BLaER1 treated with 17β-estradiol and CSF1 and Interleukin-3, amounts not matched to agents 10 nM and 100 nM (cell line): ENCODE data around the gene DLX2.
"Not testable (repeated sequence)": the region's sequence is repeated elsewhere in the genome, so short reads cannot be mapped to it uniquely, and the experiment has no call there.

Experiments
- H3K27ac ChIP-seq, 11 experiments: shearing (Covaris generic); formaldehyde crosslinking; 2 replicates each; pipeline ENCODE4 v1.8.1; 2022
- H3K27me3 ChIP-seq, 11 experiments: shearing (Covaris generic); formaldehyde crosslinking; 2 replicates each; pipeline ENCODE4 v1.8.1; 2022
- H3K36me3 ChIP-seq, 11 experiments: shearing (Covaris generic); formaldehyde crosslinking; 2 replicates each; pipeline ENCODE4 v1.8.1; 2022
- H3K4me1 ChIP-seq, 10 experiments: shearing (Covaris generic); formaldehyde crosslinking; 2 replicates each; pipeline ENCODE4 v1.8.1; 2022
- H3K4me2 ChIP-seq, 11 experiments: shearing (Covaris generic); formaldehyde crosslinking; 2 replicates each; pipeline ENCODE4 v1.8.1; 2022
- H3K4me3 ChIP-seq, 10 experiments: shearing (Covaris generic); formaldehyde crosslinking; 2 replicates each; pipeline ENCODE4 v1.8.1; 2022
- H3K9ac ChIP-seq, 11 experiments: shearing (Covaris generic); formaldehyde crosslinking; 2 replicates each; pipeline ENCODE4 v1.8.1; 2022
- H3K9me3 ChIP-seq, 11 experiments: shearing (Covaris generic); formaldehyde crosslinking; replicated peaks in 1 of 11; 2 replicates each; pipeline ENCODE4 v1.8.1; 2022
- H4K20me1 ChIP-seq, 11 experiments: shearing (Covaris generic); formaldehyde crosslinking; 2 replicates each; pipeline ENCODE4 v1.8.1; 2022
- Cebpa-rat ChIP-seq, 11 experiments: shearing (Covaris generic); IDR thresholded peaks; 2 replicates each; pipeline ENCODE4 v1.8.1; 2022

Gene DLX2

DNA sequence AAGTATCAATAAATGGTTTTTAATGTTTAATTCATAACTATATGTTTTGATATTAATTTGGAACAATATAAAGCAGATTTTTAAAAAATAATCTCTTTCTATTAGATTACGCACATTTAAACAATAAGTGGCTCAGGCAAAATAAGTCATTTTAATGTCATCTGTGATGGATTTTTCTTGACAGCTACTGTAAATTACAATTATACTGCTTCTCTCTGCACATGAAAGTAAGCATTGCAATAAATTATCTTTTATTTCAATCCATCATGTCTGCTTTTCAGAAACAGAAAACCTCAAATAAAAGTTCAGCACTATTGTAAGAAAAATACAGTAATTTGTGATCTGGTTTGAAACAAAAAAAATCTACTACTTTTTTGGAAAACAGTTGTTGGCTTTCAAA is 28.4 kb downstream of the DLX2 start:
- Histone ChIP-seq H3K27ac (no peak overlapping the region), H4K20me1 (peaks cover 0 to 17% (median 8%) of the 10 kb centered on the region in 11 experiments; a peak in 8 of 22 replicates), H3K36me3 (no peaks in the 10 kb centered on the region; a peak in 1 of 22 replicates), H3K27me3 (peaks cover 54 to 89% (median 80%) of the 10 kb centered on the region in 11 experiments), H3K9ac (no peak overlapping the region), H3K4me2 (no peak overlapping the region), H3K4me3 (no peak overlapping the region), H3K4me1 (no peaks in the 10 kb centered on the region), H3K9me3 (no peaks in the 10 kb centered on the region)
- TF ChIP-seq Cebpa-rat (IDR thresholded peaks at IDR 0.05), result no peak

DNA sequence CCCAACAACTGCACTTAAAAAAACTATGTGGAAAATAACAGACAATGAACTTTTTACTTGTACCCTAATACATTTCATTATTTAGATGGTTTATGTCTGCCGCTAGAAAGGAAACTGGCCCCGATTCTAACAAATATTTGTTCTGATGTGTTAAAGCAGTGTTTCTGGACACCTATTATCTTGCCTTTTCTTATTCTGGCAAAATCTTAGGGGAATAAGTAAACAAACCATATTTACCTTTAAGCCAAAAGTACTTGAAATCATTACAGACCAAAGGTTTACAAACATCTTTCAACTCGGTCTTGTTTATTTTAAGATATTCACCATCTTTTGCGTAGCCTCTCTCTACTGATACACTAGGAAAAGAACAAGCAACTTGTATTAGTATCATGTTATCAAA is 29.2 kb downstream of the DLX2 start:
- H3K27me3 ChIP-seq, result peaks cover 47 to 82% (median 72%) of the 10 kb centered on the region in 11 experiments
- no peaks in the 10 kb centered on the region; a peak in 1 of 22 replicates for H3K36me3 ChIP-seq
- H3K4me3 ChIP-seq, result no peak overlapping the region
- TF ChIP-seq Cebpa-rat (IDR thresholded peaks at IDR 0.05), result no peak
- no peaks in the 10 kb centered on the region for H3K4me1 ChIP-seq
- peaks cover 0 to 10% (median 2%) of the 10 kb centered on the region in 11 experiments; a peak in 8 of 22 replicates for H4K20me1 ChIP-seq
- H3K4me2 ChIP-seq, result no peak overlapping the region
- H3K9ac ChIP-seq, result no peak overlapping the region
- no peak overlapping the region for H3K27ac ChIP-seq
- no peaks in the 10 kb centered on the region for H3K9me3 ChIP-seq

DNA sequence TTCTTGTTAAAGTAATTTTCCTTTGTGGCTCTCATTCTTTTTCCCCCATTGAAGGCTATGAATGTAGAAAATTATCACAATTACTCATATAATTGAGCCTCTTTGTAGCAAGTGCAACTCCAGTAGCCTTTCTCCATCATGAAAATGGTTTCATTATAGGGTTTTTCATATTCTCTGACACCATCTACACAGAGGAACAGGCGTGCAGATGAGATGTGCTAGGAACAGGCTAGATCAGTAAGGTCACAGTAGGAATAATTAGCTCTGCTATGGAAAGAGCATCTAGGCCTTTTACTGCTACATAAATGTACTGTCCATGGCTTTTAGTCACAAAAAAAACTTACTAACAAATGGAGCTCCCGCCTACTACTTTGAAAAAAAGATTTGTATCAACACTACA is 30.0 kb downstream of the DLX2 start:
- H3K27ac ChIP-seq, result no peak overlapping the region
- H3K4me1 ChIP-seq, result no peaks in the 10 kb centered on the region
- peaks cover 0 to 8% (median 0%) of the 10 kb centered on the region in 11 experiments; a peak in 3 of 22 replicates for H4K20me1 ChIP-seq
- no peak overlapping the region for H3K4me2 ChIP-seq
- H3K4me3 ChIP-seq, result no peak overlapping the region
- no peak for TF ChIP-seq Cebpa-rat (IDR thresholded peaks at IDR 0.05)
- H3K9ac ChIP-seq, result no peak overlapping the region
- H3K36me3 ChIP-seq, result no peaks in the 10 kb centered on the region; a peak in 1 of 22 replicates
- H3K27me3 ChIP-seq, result peaks cover 39 to 74% (median 64%) of the 10 kb centered on the region in 11 experiments
- no peaks in the 10 kb centered on the region for H3K9me3 ChIP-seq

DNA sequence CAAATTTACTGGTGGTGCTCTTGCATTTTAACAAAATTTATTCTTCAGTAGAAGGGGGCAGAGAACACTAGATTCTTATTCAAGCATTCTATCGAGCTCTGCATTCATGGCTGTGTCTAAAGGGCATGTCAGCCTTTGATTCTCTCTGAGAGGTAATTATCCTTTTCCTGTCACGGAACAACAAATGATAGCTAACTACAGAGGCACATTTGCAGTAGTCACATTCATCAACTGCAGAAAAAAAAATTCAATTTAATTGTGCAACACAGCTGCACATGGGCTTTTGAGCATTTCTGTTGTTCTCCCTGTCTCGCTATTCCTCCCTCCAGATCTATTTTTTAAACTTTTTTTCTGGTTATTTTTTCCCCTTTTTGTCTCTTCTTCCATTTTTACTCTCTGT is 30.4 kb downstream of the DLX2 start:
- H3K9me3 ChIP-seq, result no peaks in the 10 kb centered on the region
- TF ChIP-seq Cebpa-rat (IDR thresholded peaks at IDR 0.05), result no peak
- peaks cover 35 to 70% (median 60%) of the 10 kb centered on the region in 11 experiments for H3K27me3 ChIP-seq
- no peak overlapping the region for H3K9ac ChIP-seq
- no peak overlapping the region for H3K4me3 ChIP-seq
- H3K4me1 ChIP-seq, result no peaks in the 10 kb centered on the region
- no peaks in the 10 kb centered on the region; a peak in 1 of 22 replicates for H3K36me3 ChIP-seq
- no peak overlapping the region for H3K4me2 ChIP-seq
- H3K27ac ChIP-seq, result no peak overlapping the region
- H4K20me1 ChIP-seq, result peaks cover 0 to 8% (median 0%) of the 10 kb centered on the region in 11 experiments; a peak in 3 of 22 replicates

DNA sequence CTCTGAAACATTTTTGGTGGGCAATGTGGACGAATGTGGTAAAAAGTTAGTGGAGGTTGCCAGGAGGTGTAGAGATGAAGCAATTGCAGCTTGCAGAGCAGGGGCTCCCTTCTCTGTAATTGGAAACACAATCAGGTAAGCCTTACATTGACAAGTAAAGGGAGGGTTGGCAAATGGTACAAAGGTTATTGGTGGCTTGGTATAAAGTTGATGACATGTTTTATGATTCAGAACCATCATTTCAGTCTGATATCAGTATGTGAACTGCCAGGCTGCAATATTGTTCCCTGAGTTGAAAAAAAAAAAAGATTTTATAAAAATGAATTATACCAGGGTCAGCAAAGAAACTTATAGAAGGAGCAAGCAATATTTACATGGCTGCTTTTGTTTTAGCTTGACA is 31.8 kb downstream of the DLX2 start:
- no peak for TF ChIP-seq Cebpa-rat (IDR thresholded peaks at IDR 0.05)
- Histone ChIP-seq H3K36me3 (peaks cover 0 to 3% (median 0%) of the 10 kb centered on the region in 11 experiments; a peak in 1 of 22 replicates), H3K9me3 (no peaks in the 10 kb centered on the region), H3K4me3 (no peak overlapping the region), H4K20me1 (peaks cover 0 to 6% (median 0%) of the 10 kb centered on the region in 11 experiments; a peak in 2 of 22 replicates), H3K4me2 (no peak overlapping the region), H3K27me3 (peaks cover 22 to 56% (median 46%) of the 10 kb centered on the region in 11 experiments), H3K4me1 (no peaks in the 10 kb centered on the region), H3K9ac (no peak overlapping the region), H3K27ac (no peak overlapping the region)

DNA sequence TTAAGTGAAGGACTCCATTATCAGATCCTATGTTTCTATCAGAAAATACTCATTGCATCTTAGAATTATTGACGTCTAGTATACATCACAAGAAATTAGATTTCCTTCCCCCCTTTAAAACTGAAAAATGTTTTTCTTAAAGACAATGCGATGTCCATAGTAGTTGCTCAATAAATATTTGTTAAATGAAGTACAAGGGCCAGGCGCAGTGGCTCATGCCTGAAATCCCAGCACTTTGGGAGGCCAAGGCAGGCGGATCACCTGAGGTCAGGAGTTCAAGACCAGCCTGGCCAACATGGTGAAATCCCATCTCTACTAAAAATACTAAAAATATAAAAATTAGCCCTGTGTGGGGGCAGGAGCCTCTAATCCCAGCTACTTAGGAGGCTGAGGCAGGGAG is 34.8 kb downstream of the DLX2 start:
- not testable (repeated sequence) for H3K27ac ChIP-seq, H3K4me3 ChIP-seq, H4K20me1 ChIP-seq, H3K4me1 ChIP-seq, H3K36me3 ChIP-seq, H3K4me2 ChIP-seq, H3K9me3 ChIP-seq, H3K9ac ChIP-seq
- H3K27me3 ChIP-seq, result peaks cover 5 to 29% (median 19%) of the 10 kb centered on the region in 11 experiments; a peak in 20 of 22 replicates

DNA sequence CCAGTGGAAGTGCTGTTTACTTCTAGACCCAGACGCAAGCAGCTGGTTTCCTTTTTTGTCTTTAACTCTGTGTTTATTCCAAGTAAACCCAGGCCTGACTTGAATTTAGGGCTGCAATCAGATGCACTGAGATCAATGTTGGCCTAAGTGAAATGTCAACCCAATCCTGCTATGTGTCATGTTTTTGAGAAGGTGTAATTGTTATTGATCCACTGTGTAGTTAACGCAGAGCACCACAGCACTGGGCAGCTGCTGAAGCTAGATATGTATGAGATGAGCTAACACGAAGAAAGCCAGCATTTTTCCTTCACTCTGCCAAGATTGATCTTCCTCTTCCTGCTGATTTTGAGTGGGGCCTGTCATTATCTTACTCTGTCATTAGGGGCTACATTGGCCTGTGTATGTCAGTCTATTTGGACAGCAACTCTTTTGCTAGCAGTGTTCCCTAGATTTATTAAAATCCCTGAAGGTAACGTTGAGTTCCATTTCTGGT is 36.3 kb downstream of the DLX2 start:
- 0 out of 22 replicates have a peak, but pooled peaks cover 0 to 4% (median 0%) of the 10 kb centered on the region in 11 experiments for H3K36me3 ChIP-seq
- H3K4me3 ChIP-seq, result no peak overlapping the region
- no peak overlapping the region for H3K27ac ChIP-seq
- H3K9ac ChIP-seq, result no peak overlapping the region
- no peaks in the 10 kb centered on the region for H3K4me1 ChIP-seq
- H3K9me3 ChIP-seq, result no peaks in the 10 kb centered on the region
- no peak for TF ChIP-seq Cebpa-rat (IDR thresholded peaks at IDR 0.05)
- no peaks in the 10 kb centered on the region for H4K20me1 ChIP-seq
- peaks cover 0 to 14% (median 7%) of the 10 kb centered on the region in 11 experiments; a peak in 12 of 22 replicates for H3K27me3 ChIP-seq
- H3K4me2 ChIP-seq, result no peak overlapping the region

DNA sequence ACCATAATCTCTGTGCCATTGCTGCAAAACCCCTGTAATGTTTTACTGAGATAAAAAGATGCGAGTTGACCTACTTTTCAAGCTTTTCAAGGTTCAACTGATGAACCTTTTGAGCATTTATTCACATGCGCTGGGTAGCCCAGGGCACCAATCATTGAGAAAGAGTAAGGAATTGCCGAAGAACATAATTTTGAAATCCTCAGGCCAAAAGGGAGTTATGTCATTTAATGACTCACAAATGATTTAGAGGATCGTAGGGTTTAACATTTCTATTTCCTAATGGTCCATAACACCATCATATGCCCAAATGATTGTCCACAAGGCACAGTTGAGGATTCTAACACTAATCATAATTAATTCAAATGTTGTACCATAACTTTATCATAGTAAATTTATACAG is 37.6 kb downstream of the DLX2 start:
- TF ChIP-seq Cebpa-rat (IDR thresholded peaks at IDR 0.05), result no peak
- Histone ChIP-seq H3K4me1 (no peaks in the 10 kb centered on the region), H3K4me2 (no peak overlapping the region), H3K4me3 (no peak overlapping the region), H3K36me3 (0 out of 22 replicates have a peak, but pooled peaks cover 0 to 4% (median 0%) of the 10 kb centered on the region in 11 experiments), H3K9me3 (no peaks in the 10 kb centered on the region), H3K9ac (no peak overlapping the region), H3K27ac (no peak overlapping the region), H3K27me3 (peaks cover 0 to 6% (median 0%) of the 10 kb centered on the region in 11 experiments; a peak in 1 of 22 replicates), H4K20me1 (no peaks in the 10 kb centered on the region)

DNA sequence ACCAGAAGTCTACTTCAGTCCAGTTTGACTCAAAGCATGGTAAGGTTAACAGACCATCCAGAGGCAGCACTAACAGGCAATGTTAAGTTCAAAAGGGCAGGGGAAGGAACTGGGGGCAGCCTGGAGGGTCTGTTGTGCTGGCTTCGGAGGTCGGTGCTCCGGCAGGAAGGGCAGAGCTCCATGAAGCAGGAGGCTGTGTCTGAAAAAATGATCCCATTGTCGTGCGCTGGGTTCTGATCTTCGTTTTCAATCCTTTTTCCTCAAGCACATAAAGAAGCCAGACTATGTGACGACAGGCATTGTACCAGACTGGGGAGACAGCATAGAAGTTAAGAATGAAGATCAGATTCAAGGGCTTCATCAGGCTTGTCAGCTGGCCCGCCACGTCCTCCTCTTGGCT is 39.3 kb downstream of the DLX2 start:
- no peak overlapping the region for H3K9ac ChIP-seq
- no peaks in the 10 kb centered on the region for H3K9me3 ChIP-seq

More for the DNA sequence above, 39.3 kb downstream of the DLX2 start:
- Histone ChIP-seq H3K36me3 (0 out of 22 replicates have a peak, but pooled peaks cover 0 to 4% (median 0%) of the 10 kb centered on the region in 11 experiments), H3K27ac (no peak overlapping the region), H3K27me3 (no peaks in the 10 kb centered on the region; a peak in 1 of 22 replicates), H3K4me1 (no peaks in the 10 kb centered on the region), H3K4me2 (no peak overlapping the region), H3K4me3 (no peak overlapping the region), H4K20me1 (no peaks in the 10 kb centered on the region)
- no peak for TF ChIP-seq Cebpa-rat (IDR thresholded peaks at IDR 0.05)
